Measurements from ENCODE around the gene STAT3. TPM values are rescaled to one million over a fixed set of nuclear protein-coding genes. Genes with fewer than 3 reads are reported as not detected.

STAT3 gene
- total and polyA plus RNA-seq, 3 experiments from 2014 or later: 148 to 166 (median 155) TPM

- CTCF ChIA-PET: no interaction called here
- Mint-ChIP-seq H3K36me3 (peaks cover 5 to 49% (median 16%) of the 10 kb centered on the region in 3 donors), H3K4me1 (peaks cover 23 to 42% (median 38%) of the 10 kb centered on the region in 3 donors), H3K4me3 (peak overlapping the region in 1 of 7 donors; percentile 48), H3K9me3 (no peaks in the 10 kb centered on the region), H3K27ac (peak overlapping the region in 5 of 8 donors; percentile 5 to 87 (median 57)), H3K27me3 (no peaks in the 10 kb centered on the region)
- Histone ChIP-seq H3K4me1 (ENCODE audit: insufficient read depth, low read length) (no peaks in the 10 kb centered on the region), H3K36me3 (ENCODE audit: insufficient read depth, low read length) (peaks cover 14% of the 10 kb centered on the region), H3K9me3 (ENCODE audit: low read length) (no peaks in the 10 kb centered on the region), H3K27me3 (ENCODE audit: insufficient read depth, low read length, poor library complexity, severe bottlenecking) (no peaks in the 10 kb centered on the region), H3K27ac (ENCODE audit: low read depth, low read length) (no peak overlapping the region), H3K4me3 (ENCODE audit: low read length) (no peak overlapping the region)
- POLR2A ChIA-PET: no interaction called here
- no peak for DNase-seq
These were observed 40.1 kb downstream of the STAT3 start for GRCh38 chr17:42348104-42348503.

GRCh38 chr17:42347606-42348005 is 40.6 kb downstream of the STAT3 start:
- H3K9me3 ChIP-seq (ENCODE audit: low read length): no peaks in the 10 kb centered on the region
- Mint-ChIP-seq H3K36me3 (peaks cover 5 to 53% (median 16%) of the 10 kb centered on the region in 3 donors), H3K4me3 (no peak overlapping the region), H3K4me1 (peaks cover 24 to 46% (median 42%) of the 10 kb centered on the region in 3 donors), H3K27me3 (no peaks in the 10 kb centered on the region), H3K27ac (peak overlapping the region in 6 of 8 donors; percentile 1 to 87 (median 48)), H3K9me3 (no peaks in the 10 kb centered on the region)
- H3K27ac ChIP-seq (ENCODE audit: low read depth, low read length): no peak overlapping the region
- ChIA-PET POLR2A (no interaction called here), CTCF (no interaction called here)
- peaks cover 14% of the 10 kb centered on the region for H3K36me3 ChIP-seq (ENCODE audit: insufficient read depth, low read length)
- no peaks in the 10 kb centered on the region for H3K27me3 ChIP-seq (ENCODE audit: insufficient read depth, low read length, poor library complexity, severe bottlenecking)
- peaks cover 4% of the 10 kb centered on the region for H3K4me1 ChIP-seq (ENCODE audit: insufficient read depth, low read length)
- H3K4me3 ChIP-seq (ENCODE audit: low read length): no peak overlapping the region
- DNase-seq: no peak

DNA sequence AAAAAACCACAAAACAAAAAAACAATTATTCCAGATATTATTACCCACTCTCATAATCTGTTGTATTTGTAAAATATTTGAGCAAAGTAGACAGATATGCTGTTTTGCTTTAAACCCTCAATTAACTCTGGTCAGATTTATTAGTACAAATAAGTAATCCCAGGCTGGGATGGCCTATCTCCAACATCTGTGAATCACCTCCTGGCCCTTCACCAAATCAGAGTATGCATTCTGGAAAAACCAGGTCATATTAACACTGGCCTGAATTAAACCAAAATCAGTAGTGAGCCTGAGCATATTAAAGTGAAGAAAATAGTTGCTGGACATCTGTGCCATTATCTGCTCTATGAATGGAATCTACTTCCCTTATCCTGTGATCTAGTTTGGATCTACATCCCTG is 41.0 kb downstream of the STAT3 start:
- H3K27ac Mint-ChIP-seq: peak overlapping the region in 3 of 8 donors; percentile 1 to 87 (median 38)
- H3K9me3 Mint-ChIP-seq: no peaks in the 10 kb centered on the region
- Histone ChIP-seq H3K9me3 (ENCODE audit: low read length) (no peaks in the 10 kb centered on the region), H3K27me3 (ENCODE audit: insufficient read depth, low read length, poor library complexity, severe bottlenecking) (no peaks in the 10 kb centered on the region), H3K4me3 (ENCODE audit: low read length) (no peak overlapping the region), H3K27ac (ENCODE audit: low read depth, low read length) (no peak overlapping the region), H3K4me1 (ENCODE audit: insufficient read depth, low read length) (peaks cover 8% of the 10 kb centered on the region), H3K36me3 (ENCODE audit: insufficient read depth, low read length) (peaks cover 14% of the 10 kb centered on the region)
- H3K4me3 Mint-ChIP-seq: no peak overlapping the region
- ChIA-PET POLR2A (no interaction called here), CTCF (no interaction called here)
- DNase-seq: no peak
- peaks cover 26 to 46% (median 42%) of the 10 kb centered on the region in 3 donors for H3K4me1 Mint-ChIP-seq
- H3K27me3 Mint-ChIP-seq: no peaks in the 10 kb centered on the region
- peaks cover 5 to 55% (median 17%) of the 10 kb centered on the region in 3 donors for H3K36me3 Mint-ChIP-seq

- ChIA-PET POLR2A (no interaction called here), CTCF (no interaction called here)
- Histone ChIP-seq H3K4me3 (ENCODE audit: low read length) (no peak overlapping the region), H3K36me3 (ENCODE audit: insufficient read depth, low read length) (peaks cover 14% of the 10 kb centered on the region), H3K27me3 (ENCODE audit: insufficient read depth, low read length, poor library complexity, severe bottlenecking) (no peaks in the 10 kb centered on the region), H3K9me3 (ENCODE audit: low read length) (no peaks in the 10 kb centered on the region), H3K27ac (ENCODE audit: low read depth, low read length) (no peak overlapping the region), H3K4me1 (ENCODE audit: insufficient read depth, low read length) (peaks cover 11% of the 10 kb centered on the region)
- H3K27me3 Mint-ChIP-seq: no peaks in the 10 kb centered on the region
- peaks cover 27 to 51% (median 47%) of the 10 kb centered on the region in 3 donors for H3K4me1 Mint-ChIP-seq
- no peak overlapping the region for H3K4me3 Mint-ChIP-seq
- H3K9me3 Mint-ChIP-seq: no peaks in the 10 kb centered on the region
- H3K27ac Mint-ChIP-seq: peak overlapping the region in 3 of 8 donors; percentile 23 to 75 (median 66)
- no peak for DNase-seq
- peaks cover 5 to 59% (median 17%) of the 10 kb centered on the region in 3 donors for H3K36me3 Mint-ChIP-seq
These were observed 41.8 kb downstream of the STAT3 start for GRCh38 chr17:42346481-42346880.

DNA sequence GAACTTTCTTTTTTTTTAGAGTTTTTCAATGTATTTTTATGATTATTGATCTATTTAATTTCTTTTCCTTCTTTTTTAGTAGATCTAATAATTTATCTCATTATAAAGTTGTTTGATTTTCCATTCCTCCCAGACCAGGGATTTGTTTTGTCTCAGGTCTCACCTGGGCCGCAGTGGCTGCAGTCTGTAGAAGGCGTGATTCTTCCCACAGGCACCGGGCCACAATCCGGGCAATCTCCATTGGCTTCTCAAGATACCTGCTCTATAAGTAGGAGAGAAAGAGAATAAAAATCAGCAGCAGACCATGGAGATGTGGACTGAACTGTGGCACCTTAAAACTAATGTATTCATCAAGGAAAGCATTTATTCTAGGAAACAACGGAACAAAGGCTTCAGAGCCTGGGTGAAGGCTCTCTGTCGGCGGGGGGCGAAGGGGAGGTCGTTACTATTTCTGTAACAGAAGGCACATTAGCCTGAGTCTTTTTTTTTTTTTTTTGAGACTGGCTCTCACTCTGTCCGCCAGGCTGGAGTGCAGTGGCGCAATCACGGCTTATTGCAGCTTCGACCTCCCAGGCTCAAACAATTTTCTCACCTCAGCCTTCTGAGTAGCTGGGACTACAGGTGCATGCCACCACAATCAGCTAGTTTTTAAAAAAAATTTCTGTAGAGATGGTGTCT is 42.7 kb downstream of the STAT3 start:
- Histone ChIP-seq H3K9me3 (ENCODE audit: low read length) (no peaks in the 10 kb centered on the region), H3K27ac (ENCODE audit: low read depth, low read length) (no peak overlapping the region), H3K4me1 (ENCODE audit: insufficient read depth, low read length) (peaks cover 16% of the 10 kb centered on the region), H3K27me3 (ENCODE audit: insufficient read depth, low read length, poor library complexity, severe bottlenecking) (no peaks in the 10 kb centered on the region), H3K36me3 (ENCODE audit: insufficient read depth, low read length) (peaks cover 14% of the 10 kb centered on the region), H3K4me3 (ENCODE audit: low read length) (no peak overlapping the region)
- Mint-ChIP-seq H3K36me3 (peaks cover 5 to 69% (median 21%) of the 10 kb centered on the region in 3 donors), H3K27ac (peak overlapping the region in 1 of 8 donors; percentile 44), H3K27me3 (no peaks in the 10 kb centered on the region), H3K4me1 (peaks cover 36 to 57% (median 56%) of the 10 kb centered on the region in 3 donors), H3K4me3 (no peak overlapping the region), H3K9me3 (no peaks in the 10 kb centered on the region)
- DNase-seq: no peak
- ChIA-PET POLR2A (interaction anchor here (0.7 kb wide), 1 partner anchor 121 kb away, joined by 5 read pairs; no protein-coding TSS in a partner anchor), CTCF (interaction anchor here (1.2 kb wide), 1 partner anchor 9 kb away, joined by 4 read pairs; no protein-coding TSS in a partner anchor)

- CTCF ChIA-PET: interaction anchor here (0.6 to 1.4 kb wide), 5 partner anchors 12 to 64 kb away, joined by 3 to 4 read pairs (median 3); no protein-coding TSS in a partner anchor
- Mint-ChIP-seq H3K9me3 (no peaks in the 10 kb centered on the region), H3K4me3 (peak overlapping the region in 5 of 7 donors; percentile 24 to 67 (median 46)), H3K4me1 (peaks cover 35 to 53% (median 52%) of the 10 kb centered on the region in 3 donors), H3K27ac (peak overlapping the region; percentile 67 to 89 (median 80)), H3K27me3 (no peaks in the 10 kb centered on the region), H3K36me3 (peaks cover 6 to 73% (median 19%) of the 10 kb centered on the region in 3 donors)
- Histone ChIP-seq H3K9me3 (ENCODE audit: low read length) (no peaks in the 10 kb centered on the region), H3K27ac (ENCODE audit: low read depth, low read length) (no peak overlapping the region), H3K27me3 (ENCODE audit: insufficient read depth, low read length, poor library complexity, severe bottlenecking) (no peaks in the 10 kb centered on the region), H3K4me3 (ENCODE audit: low read length) (no peak overlapping the region), H3K4me1 (ENCODE audit: insufficient read depth, low read length) (peaks cover 27% of the 10 kb centered on the region), H3K36me3 (ENCODE audit: insufficient read depth, low read length) (peaks cover 19% of the 10 kb centered on the region)
- POLR2A ChIA-PET: interaction anchor here (0.6 to 1.1 kb wide), 4 partner anchors 20 to 92 kb away, joined by 3 to 5 read pairs (median 4); partner anchors contain the start of gene STAT3
- peak in 1 of 5 donors; percentile 50 for DNase-seq
These were observed 45.8 kb downstream of the STAT3 start for GRCh38 chr17:42342242-42343008.

DNA sequence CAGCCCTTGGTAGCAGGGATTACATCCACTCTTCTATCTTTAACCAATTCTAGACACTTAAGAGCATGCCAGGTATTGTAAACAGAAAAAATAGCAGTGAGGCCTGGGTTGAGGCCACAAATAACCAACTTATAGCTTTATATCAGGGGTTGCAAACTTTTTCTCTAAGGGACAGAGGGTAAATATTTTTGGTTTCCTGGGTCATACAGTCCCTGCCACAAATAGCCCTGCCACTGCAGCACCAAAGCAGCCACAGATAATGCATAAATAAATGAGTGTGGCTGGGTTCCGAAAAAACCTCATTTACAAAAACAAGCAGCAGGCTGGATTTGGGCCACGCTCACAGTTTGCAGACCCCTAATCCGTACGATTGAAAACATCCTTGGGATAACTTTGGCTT is 46.7 kb downstream of the STAT3 start:
- peak overlapping the region in 6 of 8 donors; percentile 32 to 88 (median 62) for H3K27ac Mint-ChIP-seq
- POLR2A ChIA-PET: interaction anchor here (0.8 to 1.0 kb wide), 3 partner anchors 46 to 53 kb away, joined by 3 read pairs; partner anchors contain the start of genes STAT3 and STAT5A
- H3K9me3 Mint-ChIP-seq: no peaks in the 10 kb centered on the region
- H3K36me3 ChIP-seq (ENCODE audit: insufficient read depth, low read length): peaks cover 22% of the 10 kb centered on the region
- no peak for DNase-seq
- H3K4me1 ChIP-seq (ENCODE audit: insufficient read depth, low read length): peaks cover 33% of the 10 kb centered on the region
- H3K27me3 Mint-ChIP-seq: no peaks in the 10 kb centered on the region
- peak overlapping the region in 1 of 7 donors; percentile 1 for H3K4me3 Mint-ChIP-seq
- H3K36me3 Mint-ChIP-seq: peaks cover 10 to 73% (median 21%) of the 10 kb centered on the region in 3 donors
- H3K4me3 ChIP-seq (ENCODE audit: low read length): no peak overlapping the region
- CTCF ChIA-PET: interaction anchor here (1.4 to 1.5 kb wide), 2 partner anchors 47 to 63 kb away, joined by 3 to 4 read pairs; partner anchors contain the start of gene STAT3
- peaks cover 35 to 53% (median 53%) of the 10 kb centered on the region in 3 donors for H3K4me1 Mint-ChIP-seq
- no peak overlapping the region for H3K27ac ChIP-seq (ENCODE audit: low read depth, low read length)
- no peaks in the 10 kb centered on the region for H3K9me3 ChIP-seq (ENCODE audit: low read length)
- no peaks in the 10 kb centered on the region for H3K27me3 ChIP-seq (ENCODE audit: insufficient read depth, low read length, poor library complexity, severe bottlenecking)
